HG02678 (cell line): ENCODE measurements around the gene FAM9A.
A peak's percentile ranks its signal among the peaks of the same experiment; 100 is the strongest.
"Not testable (repeated sequence)": the region's sequence is repeated elsewhere in the genome, so short reads cannot be mapped to it uniquely, and the experiment has no call there.

Source experiments
- ATAC-seq: cut with Tn5 transposase; IDR thresholded peaks from one replicate; pipeline ENCODE4 v1.9.1; 2021; ENCODE audit warnings: mild to moderate bottlenecking, moderate library complexity; ENCODE audit not compliant: unreplicated experiment

The FAM9A gene

GRCh38 chrX:8805046-8805445 lies 3.9 kb upstream of the FAM9A start:
- no peak for ATAC-seq

- ATAC-seq: no peak
Measured at GRCh38 chrX:8803326-8803725, 2.1 kb upstream of the FAM9A start.

- ATAC-seq: not testable (repeated sequence)
Measured at GRCh38 chrX:8800351-8800750, 832 bp downstream of the FAM9A start.

GRCh38 chrX:8799281-8799680 lies 1.9 kb downstream of the FAM9A start:
- not testable (repeated sequence) for ATAC-seq

- ATAC-seq: not testable (repeated sequence)
Measured at GRCh38 chrX:8798702-8799101, 2.5 kb downstream of the FAM9A start.

- not testable (repeated sequence) for ATAC-seq
Measured at GRCh38 chrX:8787119-8787518, 14.1 kb downstream of the FAM9A start.

- ATAC-seq: no peak
Measured at GRCh38 chrX:8784162-8784561, 17.0 kb downstream of the FAM9A start.

- no peak for ATAC-seq
Measured at GRCh38 chrX:8783714-8784098, 17.5 kb downstream of the FAM9A start.

- peak; percentile 67 for ATAC-seq
Measured at GRCh38 chrX:8783097-8783713, 18.0 kb downstream of the FAM9A start.

GRCh38 chrX:8782595-8782994 lies 18.6 kb downstream of the FAM9A start:
- ATAC-seq: no peak

GRCh38 chrX:8781921-8782320 lies 19.3 kb downstream of the FAM9A start:
- ATAC-seq: not testable (repeated sequence)

GRCh38 chrX:8773117-8773516 lies 28.1 kb downstream of the FAM9A start:
- ATAC-seq: no peak

GRCh38 chrX:8760021-8760420 lies 41.2 kb downstream of the FAM9A start:
- no peak for ATAC-seq

- not testable (repeated sequence) for ATAC-seq
Measured at GRCh38 chrX:8758706-8759105, 42.5 kb downstream of the FAM9A start.

- not testable (repeated sequence) for ATAC-seq
Measured at GRCh38 chrX:8757609-8758389, 43.4 kb downstream of the FAM9A start.

GRCh38 chrX:8755813-8756212 lies 45.4 kb downstream of the FAM9A start:
- no peak for ATAC-seq

- no peak for ATAC-seq
Measured at GRCh38 chrX:8755116-8755515, 46.1 kb downstream of the FAM9A start.

- no peak for ATAC-seq
Measured at GRCh38 chrX:8749697-8750096, 51.5 kb downstream of the FAM9A start.

GRCh38 chrX:8748855-8749254 lies 52.3 kb downstream of the FAM9A start:
- no peak for ATAC-seq

GRCh38 chrX:8743126-8743732 lies 58.0 kb downstream of the FAM9A start:
- ATAC-seq: no peak

- no peak for ATAC-seq
Measured at GRCh38 chrX:8741981-8742380, 59.2 kb downstream of the FAM9A start.
